Keratinocyte (primary cell): ENCODE results near the gene SMARCD1. TPM values are rescaled to one million over a fixed set of nuclear protein-coding genes. Genes with fewer than 3 reads are reported as not detected.

ENCODE experiments used
- DNase-seq: peaks from one replicate; pipeline ENCODE4 v3.0.0-alpha.2; 2011; ENCODE audit warnings: low read depth, missing footprints, low spot score
- FAIRE-seq: peaks from 2 replicates; lab custom pipeline; 2011; peaks lifted over from hg19 to GRCh38; lab: Jason Lieb, UNC
- H2AFZ ChIP-seq: 2 replicates; pipeline ENCODE4 v1.6.0; 2012; ENCODE audit warnings: low read length, control low read depth, inconsistent platforms; ENCODE audit not compliant: control insufficient read depth
- H3K27ac ChIP-seq: 2 replicates; pipeline ENCODE4 v1.5.1; 2011; ENCODE audit warnings: low read length; ENCODE audit not compliant: control insufficient read depth, insufficient read depth
- H3K27me3 ChIP-seq: 3 replicates; pipeline ENCODE4 v1.6.0; 2011; ENCODE audit warnings: low read length; ENCODE audit not compliant: control insufficient read depth, insufficient read depth; ENCODE audit errors: extremely low read depth
- H3K36me3 ChIP-seq, 2 experiments: 2 replicates in 1 of 2; 3 replicates in 1 of 2; pipeline ENCODE4 v1.5.1; 2011; ENCODE audit warnings: low read length in 2 of 2, mild to moderate bottlenecking in 1 of 2; ENCODE audit not compliant: control insufficient read depth in 2 of 2, insufficient read depth in 2 of 2; ENCODE audit errors: extremely low read depth in 1 of 2
- H3K4me1 ChIP-seq: 3 replicates; pipeline ENCODE4 v1.5.1; 2011; ENCODE audit warnings: low read length; ENCODE audit not compliant: control insufficient read depth, insufficient read depth; ENCODE audit errors: extremely low read depth
- H3K4me2 ChIP-seq: 3 replicates; pipeline ENCODE4 v1.6.0; 2011; ENCODE audit warnings: low read depth, low read length; ENCODE audit not compliant: control insufficient read depth, insufficient read depth; ENCODE audit errors: extremely low read depth
- H3K4me3 ChIP-seq, 3 experiments: fragments of 200-600 bp in 1 of 3; sonication (generic) in 1 of 3; 2 replicates in 2 of 3; 3 replicates in 1 of 3; pipeline ENCODE4 v1.5.1; 2011 to 2016; ENCODE audit warnings: low read length in 3 of 3, mild to moderate bottlenecking in 3 of 3, control low read depth in 2 of 3, inconsistent platforms in 1 of 3, low read depth in 1 of 3, mixed read lengths in 1 of 3, mixed run types in 1 of 3, moderate library complexity in 1 of 3; ENCODE audit not compliant: control insufficient read depth in 2 of 3, insufficient read depth in 2 of 3; ENCODE audit errors: extremely low read depth in 1 of 3
- H3K79me2 ChIP-seq: 2 replicates; pipeline ENCODE4 v1.6.0; 2012; ENCODE audit warnings: low read length; ENCODE audit not compliant: control insufficient read depth, insufficient read depth
- H3K9ac ChIP-seq: 3 replicates; pipeline ENCODE4 v1.6.0; 2011; ENCODE audit warnings: low read length; ENCODE audit not compliant: control insufficient read depth, insufficient read depth; ENCODE audit errors: extremely low read depth
- H3K9me1 ChIP-seq: 3 replicates; pipeline ENCODE4 v1.6.0; 2011; ENCODE audit warnings: low read length; ENCODE audit not compliant: control insufficient read depth, insufficient read depth; ENCODE audit errors: extremely low read depth
- H3K9me3 ChIP-seq: 2 replicates; pipeline ENCODE4 v1.5.1; 2012; ENCODE audit warnings: low read depth, low read length; ENCODE audit not compliant: control insufficient read depth
- H4K20me1 ChIP-seq: 3 replicates; pipeline ENCODE4 v1.6.0; 2011; ENCODE audit warnings: low read length; ENCODE audit not compliant: control insufficient read depth, insufficient read depth; ENCODE audit errors: extremely low read depth
- EZH2 ChIP-seq: IDR thresholded peaks from one replicate; pipeline ENCODE4 v1.6.1; 2012; ENCODE audit warnings: inconsistent platforms, mild to moderate bottlenecking, low read length, moderate library complexity
- dilution Hi-C: fragments of 300-500 bp; cut with MboI; formaldehyde crosslinking; loops from one replicate; pipeline ENCODE4 v1.7.0; 2020; ENCODE audit warnings: low sequenced_read_pairs; ENCODE audit not compliant: extremely low pct_ligation_motif_present
- polyA plus RNA-seq, 5 experiments: library from polyadenylated mRNA; depleted of rRNA in 3 of 5; stranded (reverse) in 3 of 5; stranded (forward) in 1 of 5; unstranded in 1 of 5; fragments of >200 nt; gene quantifications; 1 replicate in 1 of 5; 2 replicates in 3 of 5; 3 replicates in 1 of 5; pipeline versions ENCODE4 v1.2.1 to v1.2.3, GENCODE V29; 2011 to 2012; ENCODE audit warnings: missing spikeins in 2 of 5, low read depth in 1 of 5, low replicate concordance in 1 of 5
- TF ChIP-seq, protein P1 (sequence below), 3 experiments: IDR thresholded peaks in 1 of 3; conservative IDR thresholded peaks in 1 of 3; optimal IDR thresholded peaks in 1 of 3; 2 replicates in 2 of 3; 3 replicates in 1 of 3; pipeline versions ENCODE3 to v1.5.1; 2011; ENCODE audit warnings: low read length in 3 of 3, mild to moderate bottlenecking in 3 of 3, moderate library complexity in 2 of 3, control low read depth in 1 of 3, inconsistent platforms in 1 of 3; ENCODE audit not compliant: insufficient read depth in 2 of 3; ENCODE audit errors: extremely low read depth in 1 of 3

SMARCD1 gene
- polyA plus RNA-seq, 1 donor (not counting 4 experiments of a cell fraction or from before 2014, with no cell fraction given) = 56.6 TPM

DNA sequence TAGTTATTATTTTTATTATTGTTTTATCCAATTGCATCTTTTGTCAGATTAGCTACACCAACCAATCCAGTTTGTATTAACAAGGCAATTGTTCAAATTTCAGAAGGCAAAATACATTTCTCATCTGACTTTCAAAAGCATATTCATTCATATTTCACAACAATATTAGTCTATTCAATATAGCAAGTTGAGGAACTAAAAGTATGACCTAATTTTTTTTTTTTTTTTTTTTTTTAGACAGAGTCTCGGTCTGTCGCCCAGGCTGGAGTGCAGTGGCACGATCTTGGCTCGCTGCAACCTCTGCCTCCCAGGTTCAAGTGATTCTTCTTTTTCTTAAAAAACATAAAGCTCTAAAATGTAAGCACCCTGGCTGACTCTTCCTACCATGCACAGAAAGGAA is 44.1 kb downstream of the SMARCD1 start:
- H3K79me2 ChIP-seq = no peaks in the 10 kb centered on the region
- H3K9ac ChIP-seq = no peak overlapping the region
- dilution Hi-C loops = no loop called here
- no peak overlapping the region for H3K27ac ChIP-seq
- H2AFZ ChIP-seq = no peak overlapping the region
- no peaks in the 10 kb centered on the region for H4K20me1 ChIP-seq
- H3K4me1 ChIP-seq = peaks cover 6% of the 10 kb centered on the region
- H3K27me3 ChIP-seq = no peaks in the 10 kb centered on the region
- H3K9me1 ChIP-seq = no peaks in the 10 kb centered on the region
- DNase-seq (no peak), FAIRE-seq (no peak)
- TF ChIP-seq, protein P1, sequence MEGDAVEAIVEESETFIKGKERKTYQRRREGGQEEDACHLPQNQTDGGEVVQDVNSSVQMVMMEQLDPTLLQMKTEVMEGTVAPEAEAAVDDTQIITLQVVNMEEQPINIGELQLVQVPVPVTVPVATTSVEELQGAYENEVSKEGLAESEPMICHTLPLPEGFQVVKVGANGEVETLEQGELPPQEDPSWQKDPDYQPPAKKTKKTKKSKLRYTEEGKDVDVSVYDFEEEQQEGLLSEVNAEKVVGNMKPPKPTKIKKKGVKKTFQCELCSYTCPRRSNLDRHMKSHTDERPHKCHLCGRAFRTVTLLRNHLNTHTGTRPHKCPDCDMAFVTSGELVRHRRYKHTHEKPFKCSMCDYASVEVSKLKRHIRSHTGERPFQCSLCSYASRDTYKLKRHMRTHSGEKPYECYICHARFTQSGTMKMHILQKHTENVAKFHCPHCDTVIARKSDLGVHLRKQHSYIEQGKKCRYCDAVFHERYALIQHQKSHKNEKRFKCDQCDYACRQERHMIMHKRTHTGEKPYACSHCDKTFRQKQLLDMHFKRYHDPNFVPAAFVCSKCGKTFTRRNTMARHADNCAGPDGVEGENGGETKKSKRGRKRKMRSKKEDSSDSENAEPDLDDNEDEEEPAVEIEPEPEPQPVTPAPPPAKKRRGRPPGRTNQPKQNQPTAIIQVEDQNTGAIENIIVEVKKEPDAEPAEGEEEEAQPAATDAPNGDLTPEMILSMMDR (optimal IDR thresholded peaks at IDR 0.05 in 1 of 3, IDR thresholded peaks at IDR 0.05 in 1 of 3, conservative IDR thresholded peaks at IDR 0.05 in 1 of 3; ENCODE audit: extremely low read depth in 1 of 3, insufficient read depth in 2 of 3, low read length in 3 of 3) = no peak
- TF ChIP-seq EZH2 = no peak
- peaks cover 21 to 36% of the 10 kb centered on the region in 2 experiments for H3K36me3 ChIP-seq
- H3K4me2 ChIP-seq = no peak overlapping the region
- H3K4me3 ChIP-seq = no peak overlapping the region
- H3K9me3 ChIP-seq = no peaks in the 10 kb centered on the region

DNA sequence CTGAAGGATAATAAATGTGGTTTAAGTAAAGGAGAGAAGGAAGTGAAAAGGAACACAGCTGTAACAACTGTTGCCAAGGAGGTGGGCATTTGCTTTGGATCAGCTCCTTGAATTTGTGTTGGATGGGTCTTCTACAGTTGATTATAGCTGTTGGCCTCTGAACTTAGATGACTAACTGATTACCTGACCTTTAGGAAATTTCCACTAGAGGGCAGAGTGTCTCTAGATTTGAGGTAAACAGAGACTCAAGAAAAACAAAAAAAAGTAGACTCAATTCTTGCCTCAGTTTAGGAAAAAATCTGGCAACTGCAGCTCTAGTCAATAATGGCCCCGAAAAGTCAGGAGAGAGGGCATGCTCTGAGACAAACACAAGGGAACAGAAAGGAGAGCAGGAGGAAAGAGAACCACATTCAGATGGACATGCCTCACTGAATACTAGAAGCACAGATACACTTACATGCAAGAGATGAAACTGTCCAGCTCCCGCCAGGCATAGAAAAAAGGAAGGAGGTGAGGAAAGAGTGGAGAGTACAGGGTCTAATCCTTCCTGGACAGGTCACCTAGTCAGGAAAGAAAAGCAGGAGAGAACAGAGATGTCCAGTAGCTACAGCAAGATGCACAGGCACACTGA is 47.5 kb downstream of the SMARCD1 start:
- no peak overlapping the region for H3K9ac ChIP-seq
- H3K4me1 ChIP-seq = peaks cover 2% of the 10 kb centered on the region
- H3K9me3 ChIP-seq = no peaks in the 10 kb centered on the region
- TF ChIP-seq EZH2 = no peak
- TF ChIP-seq, protein P1 (optimal IDR thresholded peaks at IDR 0.05 in 1 of 3, IDR thresholded peaks at IDR 0.05 in 1 of 3, conservative IDR thresholded peaks at IDR 0.05 in 1 of 3; ENCODE audit: extremely low read depth in 1 of 3, insufficient read depth in 2 of 3, low read length in 3 of 3) = peak in 1 of 3 experiments; percentile 42
- no peak for FAIRE-seq
- H3K36me3 ChIP-seq = peaks cover 30 to 50% of the 10 kb centered on the region in 2 experiments
- no peak overlapping the region for H3K27ac ChIP-seq
- H3K9me1 ChIP-seq = no peaks in the 10 kb centered on the region
- no peak for DNase-seq
- no peaks in the 10 kb centered on the region for H3K27me3 ChIP-seq
- no peaks in the 10 kb centered on the region for H3K79me2 ChIP-seq
- H4K20me1 ChIP-seq = no peaks in the 10 kb centered on the region
- dilution Hi-C loops = no loop called here
- H2AFZ ChIP-seq = no peak overlapping the region
- no peak overlapping the region for H3K4me2 ChIP-seq
- no peak overlapping the region for H3K4me3 ChIP-seq
